Keratinocyte (primary cell): Measurements from ENCODE around the gene SMAP1. TPM values are rescaled to one million over a fixed set of nuclear protein-coding genes. Genes with fewer than 3 reads are reported as not detected.

Experiments used
- DNase-seq: peaks from one replicate; pipeline ENCODE4 v3.0.0-alpha.2; 2011; ENCODE audit warnings: low read depth, missing footprints, low spot score
- FAIRE-seq: peaks from 2 replicates; lab custom pipeline; 2011; peaks lifted over from hg19 to GRCh38; lab: Jason Lieb, UNC
- H2AFZ ChIP-seq: 2 replicates; pipeline ENCODE4 v1.6.0; 2012; ENCODE audit warnings: low read length, control low read depth, inconsistent platforms; ENCODE audit not compliant: control insufficient read depth
- H3K27ac ChIP-seq: 2 replicates; pipeline ENCODE4 v1.5.1; 2011; ENCODE audit warnings: low read length; ENCODE audit not compliant: control insufficient read depth, insufficient read depth
- H3K27me3 ChIP-seq: 3 replicates; pipeline ENCODE4 v1.6.0; 2011; ENCODE audit warnings: low read length; ENCODE audit not compliant: control insufficient read depth, insufficient read depth; ENCODE audit errors: extremely low read depth
- H3K36me3 ChIP-seq, 2 experiments: 2 replicates in 1 of 2; 3 replicates in 1 of 2; pipeline ENCODE4 v1.5.1; 2011; ENCODE audit warnings: low read length in 2 of 2, mild to moderate bottlenecking in 1 of 2; ENCODE audit not compliant: control insufficient read depth in 2 of 2, insufficient read depth in 2 of 2; ENCODE audit errors: extremely low read depth in 1 of 2
- H3K4me1 ChIP-seq: 3 replicates; pipeline ENCODE4 v1.5.1; 2011; ENCODE audit warnings: low read length; ENCODE audit not compliant: control insufficient read depth, insufficient read depth; ENCODE audit errors: extremely low read depth
- H3K4me2 ChIP-seq: 3 replicates; pipeline ENCODE4 v1.6.0; 2011; ENCODE audit warnings: low read depth, low read length; ENCODE audit not compliant: control insufficient read depth, insufficient read depth; ENCODE audit errors: extremely low read depth
- H3K4me3 ChIP-seq, 3 experiments: fragments of 200-600 bp in 1 of 3; sonication (generic) in 1 of 3; 2 replicates in 2 of 3; 3 replicates in 1 of 3; pipeline ENCODE4 v1.5.1; 2011 to 2016; ENCODE audit warnings: low read length in 3 of 3, mild to moderate bottlenecking in 3 of 3, control low read depth in 2 of 3, inconsistent platforms in 1 of 3, low read depth in 1 of 3, mixed read lengths in 1 of 3, mixed run types in 1 of 3, moderate library complexity in 1 of 3; ENCODE audit not compliant: control insufficient read depth in 2 of 3, insufficient read depth in 2 of 3; ENCODE audit errors: extremely low read depth in 1 of 3
- H3K79me2 ChIP-seq: 2 replicates; pipeline ENCODE4 v1.6.0; 2012; ENCODE audit warnings: low read length; ENCODE audit not compliant: control insufficient read depth, insufficient read depth
- H3K9ac ChIP-seq: 3 replicates; pipeline ENCODE4 v1.6.0; 2011; ENCODE audit warnings: low read length; ENCODE audit not compliant: control insufficient read depth, insufficient read depth; ENCODE audit errors: extremely low read depth
- H3K9me1 ChIP-seq: 3 replicates; pipeline ENCODE4 v1.6.0; 2011; ENCODE audit warnings: low read length; ENCODE audit not compliant: control insufficient read depth, insufficient read depth; ENCODE audit errors: extremely low read depth
- H3K9me3 ChIP-seq: 2 replicates; pipeline ENCODE4 v1.5.1; 2012; ENCODE audit warnings: low read depth, low read length; ENCODE audit not compliant: control insufficient read depth
- H4K20me1 ChIP-seq: 3 replicates; pipeline ENCODE4 v1.6.0; 2011; ENCODE audit warnings: low read length; ENCODE audit not compliant: control insufficient read depth, insufficient read depth; ENCODE audit errors: extremely low read depth
- CTCF ChIP-seq, 3 experiments: IDR thresholded peaks in 1 of 3; conservative IDR thresholded peaks in 1 of 3; optimal IDR thresholded peaks in 1 of 3; 2 replicates in 2 of 3; 3 replicates in 1 of 3; pipeline versions ENCODE3 to v1.5.1; 2011; ENCODE audit warnings: low read length in 3 of 3, mild to moderate bottlenecking in 3 of 3, moderate library complexity in 2 of 3, control low read depth in 1 of 3, inconsistent platforms in 1 of 3; ENCODE audit not compliant: insufficient read depth in 2 of 3; ENCODE audit errors: extremely low read depth in 1 of 3
- EZH2 ChIP-seq: IDR thresholded peaks from one replicate; pipeline ENCODE4 v1.6.1; 2012; ENCODE audit warnings: inconsistent platforms, mild to moderate bottlenecking, low read length, moderate library complexity
- dilution Hi-C: fragments of 300-500 bp; cut with MboI; formaldehyde crosslinking; loops from one replicate; pipeline ENCODE4 v1.7.0; 2020; ENCODE audit warnings: low sequenced_read_pairs; ENCODE audit not compliant: extremely low pct_ligation_motif_present
- polyA plus RNA-seq, 5 experiments: library from polyadenylated mRNA; depleted of rRNA in 3 of 5; stranded (reverse) in 3 of 5; stranded (forward) in 1 of 5; unstranded in 1 of 5; fragments of >200 nt; gene quantifications; 1 replicate in 1 of 5; 2 replicates in 3 of 5; 3 replicates in 1 of 5; pipeline versions ENCODE4 v1.2.1 to v1.2.3, GENCODE V29; 2011 to 2012; ENCODE audit warnings: missing spikeins in 2 of 5, low read depth in 1 of 5, low replicate concordance in 1 of 5

SMAP1 gene
- polyA plus RNA-seq, 1 donor (not counting 4 experiments of a cell fraction or from before 2014, with no cell fraction given) = 16.5 TPM

- DNase-seq (no peak), FAIRE-seq (no peak)
- H3K36me3 ChIP-seq = peaks cover 0 to 1% of the 10 kb centered on the region in 2 experiments
- H3K4me3 ChIP-seq = no peak overlapping the region
- H4K20me1 ChIP-seq = no peaks in the 10 kb centered on the region
- dilution Hi-C loops = no loop called here
- TF ChIP-seq EZH2 = no peak
- TF ChIP-seq CTCF (optimal IDR thresholded peaks at IDR 0.05 in 1 of 3, IDR thresholded peaks at IDR 0.05 in 1 of 3, conservative IDR thresholded peaks at IDR 0.05 in 1 of 3; ENCODE audit: extremely low read depth in 1 of 3, insufficient read depth in 2 of 3, low read length in 3 of 3) = no peak
- no peaks in the 10 kb centered on the region for H3K9me1 ChIP-seq
- no peak overlapping the region for H3K9ac ChIP-seq
- H3K4me2 ChIP-seq = no peak overlapping the region
- no peaks in the 10 kb centered on the region for H3K79me2 ChIP-seq
- no peak overlapping the region for H2AFZ ChIP-seq
- no peaks in the 10 kb centered on the region for H3K27me3 ChIP-seq
- no peak overlapping the region for H3K27ac ChIP-seq
- no peaks in the 10 kb centered on the region for H3K9me3 ChIP-seq
- H3K4me1 ChIP-seq = no peaks in the 10 kb centered on the region
Measured at GRCh38 chr6:70857387-70858077, 189.8 kb downstream of the SMAP1 start.

- no peaks in the 10 kb centered on the region for H3K9me3 ChIP-seq
- H3K79me2 ChIP-seq = no peaks in the 10 kb centered on the region
- H2AFZ ChIP-seq = no peak overlapping the region
- no peak overlapping the region for H3K4me2 ChIP-seq
- H4K20me1 ChIP-seq = no peaks in the 10 kb centered on the region
- no peaks in the 10 kb centered on the region for H3K27me3 ChIP-seq
- dilution Hi-C loops = no loop called here
- FAIRE-seq (no peak), DNase-seq (no peak)
- TF ChIP-seq EZH2 (no peak), CTCF (optimal IDR thresholded peaks at IDR 0.05 in 1 of 3, IDR thresholded peaks at IDR 0.05 in 1 of 3, conservative IDR thresholded peaks at IDR 0.05 in 1 of 3; ENCODE audit: extremely low read depth in 1 of 3, insufficient read depth in 2 of 3, low read length in 3 of 3) (no peak)
- H3K9ac ChIP-seq = no peak overlapping the region
- no peaks in the 10 kb centered on the region for H3K9me1 ChIP-seq
- H3K36me3 ChIP-seq = peaks cover 0 to 1% of the 10 kb centered on the region in 2 experiments
- no peaks in the 10 kb centered on the region for H3K4me1 ChIP-seq
- H3K4me3 ChIP-seq = no peak overlapping the region
- no peak overlapping the region for H3K27ac ChIP-seq
Measured at GRCh38 chr6:70860045-70860444, 192.4 kb downstream of the SMAP1 start.
